GM06990 (cell line): ENCODE results near the gene TH.

Experiments used
- DNase-seq: peaks from one replicate; pipeline ENCODE4 v3.0.0-alpha.2; 2011; ENCODE audit not compliant: insufficient read length; ENCODE audit errors: extremely low read depth
- H3K27me3 ChIP-seq: replicated peaks from 2 replicates; pipeline ENCODE4 v1.6.0; 2011; ENCODE audit warnings: low read length; ENCODE audit not compliant: control insufficient read depth, insufficient read depth
- H3K36me3 ChIP-seq: 2 replicates; pipeline ENCODE4 v1.5.1; 2011; ENCODE audit warnings: low read length; ENCODE audit not compliant: control insufficient read depth, insufficient read depth
- H3K4me3 ChIP-seq: replicated peaks from 2 replicates; pipeline ENCODE4 v1.5.1; 2011; ENCODE audit warnings: low read depth, mild to moderate bottlenecking, control low read depth, low read length
- CTCF ChIP-seq: IDR thresholded peaks from 2 replicates; pipeline ENCODE4 v1.5.1; 2011; ENCODE audit warnings: low read length, control low read depth, mild to moderate bottlenecking, inconsistent platforms; ENCODE audit not compliant: insufficient read depth, poor library complexity, severe bottlenecking

Gene TH

GRCh38 chr11:2138068-2138430, 33.6 kb downstream of the TH start:
- no peaks in the 10 kb centered on the region; the same call in 1 of the 2 replicates for H3K27me3 ChIP-seq
- TF ChIP-seq CTCF = no peak

GRCh38 chr11:2137202-2138067, 34.2 kb downstream of the TH start:
- Histone ChIP-seq H3K4me3 (no peak overlapping the region), H3K36me3 (no peaks in the 10 kb centered on the region), H3K27me3 (no peaks in the 10 kb centered on the region; the same call in 1 of the 2 replicates)
- TF ChIP-seq CTCF = no peak
- no peak for DNase-seq

More at GRCh38 chr11:2138068-2138430, 33.6 kb downstream of the TH start:
- H3K36me3 ChIP-seq = no peaks in the 10 kb centered on the region
- no peak for DNase-seq
- no peak overlapping the region for H3K4me3 ChIP-seq

GRCh38 chr11:2136952-2137201, 34.7 kb downstream of the TH start:
- no peak overlapping the region for H3K4me3 ChIP-seq
- no peaks in the 10 kb centered on the region; the same call in 1 of the 2 replicates for H3K27me3 ChIP-seq
- TF ChIP-seq CTCF = no peak
- DNase-seq = no peak
- H3K36me3 ChIP-seq = no peaks in the 10 kb centered on the region

GRCh38 chr11:2136209-2136951, 35.2 kb downstream of the TH start:
- no peak for TF ChIP-seq CTCF
- H3K27me3 ChIP-seq = no peaks in the 10 kb centered on the region; the same call in 1 of the 2 replicates
- H3K4me3 ChIP-seq = no peak overlapping the region
- no peak for DNase-seq
- H3K36me3 ChIP-seq = no peaks in the 10 kb centered on the region

- no peaks in the 10 kb centered on the region; the same call in 1 of the 2 replicates for H3K27me3 ChIP-seq
- H3K36me3 ChIP-seq = no peaks in the 10 kb centered on the region
- no peak for DNase-seq
- no peak overlapping the region for H3K4me3 ChIP-seq
- TF ChIP-seq CTCF = no peak
Measured at GRCh38 chr11:2135648-2136201, 35.9 kb downstream of the TH start.
